Activated CD4-positive, alpha-beta T cell treated with anti-CD3 and anti-CD28 coated beads for 24 hours (primary cell): Measurements from ENCODE around the gene CREB3L1.
A peak's percentile ranks its signal among the peaks of the same experiment; 100 is the strongest.

Source experiments
- DNase-seq, 2 donors: peaks; one replicate each; pipeline ENCODE4 v3.0.0-alpha.2; 2020; ENCODE audit warnings: low read depth in 2 of 2

The CREB3L1 gene

GRCh38 chr11:46272816-46273427 is 4.5 kb upstream of the CREB3L1 start:
- no peak for DNase-seq

- no peak for DNase-seq
These were observed 3.8 kb upstream of the CREB3L1 start for GRCh38 chr11:46273511-46274205.

GRCh38 chr11:46275964-46276641 is 1.4 kb upstream of the CREB3L1 start:
- DNase-seq: no peak

GRCh38 chr11:46277313-46277621 is 195 bp upstream of the CREB3L1 start:
- DNase-seq: no peak

- peak; percentile 11 to 37 for DNase-seq
These were observed 1.1 kb downstream of the CREB3L1 start for GRCh38 chr11:46278387-46279125.

- DNase-seq: no peak
These were observed 2.0 kb downstream of the CREB3L1 start for GRCh38 chr11:46279126-46280099.

- no peak for DNase-seq
These were observed 3.2 kb downstream of the CREB3L1 start for GRCh38 chr11:46280706-46281105.

GRCh38 chr11:46281371-46281831 is 3.9 kb downstream of the CREB3L1 start:
- DNase-seq: no peak

GRCh38 chr11:46285173-46285572 is 7.7 kb downstream of the CREB3L1 start:
- no peak for DNase-seq

- no peak for DNase-seq
These were observed 8.2 kb downstream of the CREB3L1 start for GRCh38 chr11:46285594-46286033.

- DNase-seq: no peak
These were observed 9.3 kb downstream of the CREB3L1 start for GRCh38 chr11:46286789-46287188.

GRCh38 chr11:46288451-46288850 is 11.0 kb downstream of the CREB3L1 start:
- no peak for DNase-seq

GRCh38 chr11:46290011-46290410 is 12.5 kb downstream of the CREB3L1 start:
- no peak for DNase-seq

GRCh38 chr11:46290598-46291309 is 13.3 kb downstream of the CREB3L1 start:
- no peak for DNase-seq

- no peak for DNase-seq
These were observed 14.1 kb downstream of the CREB3L1 start for GRCh38 chr11:46291441-46292150.

GRCh38 chr11:46293066-46293465 is 15.6 kb downstream of the CREB3L1 start:
- no peak for DNase-seq

GRCh38 chr11:46293641-46294103 is 16.2 kb downstream of the CREB3L1 start:
- no peak for DNase-seq

GRCh38 chr11:46294365-46295309 is 17.2 kb downstream of the CREB3L1 start:
- no peak for DNase-seq
